Endothelial cell of umbilical vein (primary cell): ENCODE data around the gene GDPGP1. TPM values are rescaled to one million over a fixed set of nuclear protein-coding genes. Genes with fewer than 3 reads are reported as not detected.
"Not testable (repeated sequence)": the region's sequence is repeated elsewhere in the genome, so short reads cannot be mapped to it uniquely, and the experiment has no call there.

Experiments
- BruUV-seq: library from RNA; stranded (reverse); fragments of 400-500 nt; replicated peaks from 2 replicates; lab custom pipeline; 2021; lab: Mats Ljungman, UMichigan
- CTCF ChIA-PET: fragments of 300-600, 350-600 bp; sonication (Branson Sonifier 250); formaldehyde crosslinking; loops from one replicate; lab custom pipeline; 2021; ENCODE audit warnings: antibody characterized with exemption, inconsistent platforms; lab: Charles Lee
- POLR2A ChIA-PET: fragments of 300-600, 350-600 bp; sonication (Branson Sonifier 250); formaldehyde crosslinking; loops from one replicate; lab custom pipeline; 2021; ENCODE audit warnings: antibody characterized with exemption, inconsistent platforms; lab: Charles Lee
- DNase-seq: peaks from one replicate; pipeline ENCODE4 v3.0.0-alpha.2; 2011; ENCODE audit warnings: low read depth, low spot score
- FAIRE-seq: peaks from 2 replicates; lab custom pipeline; 2011; peaks lifted over from hg19 to GRCh38; lab: Jason Lieb, UNC
- H2AFZ ChIP-seq: 2 replicates; pipeline ENCODE4 v1.6.0; 2012; ENCODE audit warnings: low read depth, low read length, control low read depth, inconsistent platforms
- H3K27ac ChIP-seq: 2 replicates; pipeline ENCODE4 v1.5.1; 2011; ENCODE audit warnings: low read depth, mild to moderate bottlenecking, control low read depth, low read length, moderate library complexity; ENCODE audit not compliant: insufficient read depth
- H3K27me3 ChIP-seq, 2 experiments: 2 replicates each; pipeline versions ENCODE4 v1.6.0 to v1.6.1; 2011; ENCODE audit warnings: low read length in 2 of 2, mixed read lengths in 1 of 2; ENCODE audit not compliant: control insufficient read depth in 2 of 2, insufficient read depth in 2 of 2
- H3K36me3 ChIP-seq, 2 experiments: 2 replicates in 1 of 2; 3 replicates in 1 of 2; pipeline ENCODE4 v1.5.1; 2011; ENCODE audit warnings: low read length in 2 of 2, mild to moderate bottlenecking in 1 of 2, moderate library complexity in 1 of 2; ENCODE audit not compliant: control insufficient read depth in 2 of 2, insufficient read depth in 2 of 2; ENCODE audit errors: extremely low read depth in 1 of 2
- H3K4me1 ChIP-seq: 3 replicates; pipeline ENCODE4 v1.5.1; 2011; ENCODE audit warnings: mild to moderate bottlenecking, low read length; ENCODE audit not compliant: control insufficient read depth, insufficient read depth; ENCODE audit errors: extremely low read depth
- H3K4me2 ChIP-seq: 2 replicates; pipeline ENCODE4 v1.6.1; 2011; ENCODE audit warnings: low read length, control low read depth, mixed read lengths; ENCODE audit not compliant: insufficient read depth
- H3K4me3 ChIP-seq, 3 experiments: fragments of 200-600 bp in 1 of 3; sonication (generic), shearing (Covaris generic) in 1 of 3; replicated peaks in 1 of 3; 2 replicates each; pipeline ENCODE4 v1.5.1; 2011 to 2016; ENCODE audit warnings: control low read depth in 3 of 3, low read length in 3 of 3, mild to moderate bottlenecking in 2 of 3, inconsistent platforms in 1 of 3, low read depth in 1 of 3, moderate library complexity in 1 of 3; ENCODE audit not compliant: insufficient read depth in 1 of 3
- H3K79me2 ChIP-seq: 2 replicates; pipeline ENCODE4 v1.6.0; 2012; ENCODE audit warnings: low read length, inconsistent platforms; ENCODE audit not compliant: control insufficient read depth, insufficient read depth
- H3K9ac ChIP-seq: replicated peaks from 2 replicates; pipeline ENCODE3; 2011; ENCODE audit warnings: low read length, control low read depth; ENCODE audit not compliant: insufficient read depth; ENCODE audit errors: extremely low read depth
- H3K9me1 ChIP-seq: replicated peaks from 3 replicates; pipeline ENCODE4 v1.6.0; 2011; ENCODE audit warnings: mild to moderate bottlenecking, low read length; ENCODE audit not compliant: control insufficient read depth, insufficient read depth; ENCODE audit errors: extremely low read depth
- H3K9me3 ChIP-seq: replicated peaks from 2 replicates; pipeline ENCODE4 v1.5.1; 2012; ENCODE audit warnings: low read length, inconsistent platforms; ENCODE audit not compliant: control insufficient read depth, insufficient read depth
- H4K20me1 ChIP-seq: replicated peaks from 2 replicates; pipeline ENCODE3; 2011; ENCODE audit warnings: mild to moderate bottlenecking, low read length; ENCODE audit not compliant: control insufficient read depth, insufficient read depth; ENCODE audit errors: extremely low read depth
- CTCF ChIP-seq, 2 donors: IDR thresholded peaks; 1 replicate in 1 of 2; 2 replicates in 1 of 2; pipeline ENCODE4 v1.5.1; 2011; ENCODE audit warnings: low read length in 2 of 2, mild to moderate bottlenecking in 2 of 2, moderate library complexity in 2 of 2, control low read depth in 1 of 2, inconsistent platforms in 1 of 2, low read depth in 1 of 2; ENCODE audit not compliant: insufficient read depth in 1 of 2; ENCODE audit errors: extremely low read depth in 1 of 2
- EZH2 ChIP-seq: IDR thresholded peaks from 2 replicates; pipeline ENCODE4 v1.6.1; 2012; ENCODE audit warnings: borderline replicate concordance, low read depth, mild to moderate bottlenecking, moderate library complexity, low read length, inconsistent platforms; ENCODE audit not compliant: severe bottlenecking
- FOS ChIP-seq: IDR thresholded peaks from 2 replicates; pipeline ENCODE4 v1.6.1; 2011; ENCODE audit warnings: mild to moderate bottlenecking, low read length, moderate library complexity, borderline replicate concordance; ENCODE audit not compliant: insufficient read depth
- GATA2 ChIP-seq: IDR thresholded peaks from 2 replicates; pipeline ENCODE4 v1.7.0; 2011; ENCODE audit warnings: low read depth, mild to moderate bottlenecking, moderate library complexity, mixed read lengths, low read length; ENCODE audit not compliant: insufficient read length, insufficient read depth
- JUN ChIP-seq: IDR thresholded peaks from 2 replicates; pipeline ENCODE4 v1.6.1; 2011; ENCODE audit warnings: borderline replicate concordance, low read depth; ENCODE audit not compliant: insufficient read length, insufficient read depth
- MYC ChIP-seq: IDR thresholded peaks from one replicate; pipeline ENCODE4 v1.6.1; 2011; ENCODE audit warnings: mild to moderate bottlenecking, low read depth, low read length
- POLR2A ChIP-seq: IDR thresholded peaks from 2 replicates; pipeline ENCODE4 v1.6.1; 2012; ENCODE audit warnings: low read depth, mild to moderate bottlenecking, control low read depth, low read length
- POLR2AphosphoS5 ChIP-seq: IDR thresholded peaks from 2 replicates; pipeline ENCODE4 v1.6.1; 2012; ENCODE audit warnings: low read depth, mild to moderate bottlenecking, control low read depth, low read length, moderate library complexity; ENCODE audit not compliant: insufficient read depth
- dilution Hi-C: fragments of 300-500 bp; cut with MboI; formaldehyde crosslinking; loops from one replicate; pipeline ENCODE4 v1.15.0; 2019; ENCODE audit warnings: low sequenced_read_pairs; ENCODE audit not compliant: extremely low pct_ligation_motif_present
- intact Hi-C: fragments of 100-400 bp; cut with micrococcal nuclease; formaldehyde crosslinking; loops from one replicate; pipeline ENCODE4 v1.10.0; 2022
- polyA plus RNA-seq, 4 experiments: library from polyadenylated mRNA; depleted of rRNA in 3 of 4; stranded (reverse) in 3 of 4; unstranded in 1 of 4; fragments of >200 nt; gene quantifications; 2 replicates each; pipeline versions ENCODE4 v1.2.1 to v1.2.3, GENCODE V29; 2011 to 2012; ENCODE audit warnings: missing spikeins in 1 of 4
- total RNA-seq: library from RNA; stranded (reverse); gene quantifications from 2 replicates; pipeline ENCODE4 v1.2.3, GENCODE V29; 2021
- TF ChIP-seq, protein P1 (sequence below): IDR thresholded peaks from 2 replicates; pipeline ENCODE4 v1.6.1; 2011; ENCODE audit not compliant: insufficient read depth, insufficient read length

Gene GDPGP1
- total and polyA plus RNA-seq, 2 donors (not counting 3 experiments of a cell fraction or from before 2014, with no cell fraction given), result 4.8 to 7.2 TPM

DNA sequence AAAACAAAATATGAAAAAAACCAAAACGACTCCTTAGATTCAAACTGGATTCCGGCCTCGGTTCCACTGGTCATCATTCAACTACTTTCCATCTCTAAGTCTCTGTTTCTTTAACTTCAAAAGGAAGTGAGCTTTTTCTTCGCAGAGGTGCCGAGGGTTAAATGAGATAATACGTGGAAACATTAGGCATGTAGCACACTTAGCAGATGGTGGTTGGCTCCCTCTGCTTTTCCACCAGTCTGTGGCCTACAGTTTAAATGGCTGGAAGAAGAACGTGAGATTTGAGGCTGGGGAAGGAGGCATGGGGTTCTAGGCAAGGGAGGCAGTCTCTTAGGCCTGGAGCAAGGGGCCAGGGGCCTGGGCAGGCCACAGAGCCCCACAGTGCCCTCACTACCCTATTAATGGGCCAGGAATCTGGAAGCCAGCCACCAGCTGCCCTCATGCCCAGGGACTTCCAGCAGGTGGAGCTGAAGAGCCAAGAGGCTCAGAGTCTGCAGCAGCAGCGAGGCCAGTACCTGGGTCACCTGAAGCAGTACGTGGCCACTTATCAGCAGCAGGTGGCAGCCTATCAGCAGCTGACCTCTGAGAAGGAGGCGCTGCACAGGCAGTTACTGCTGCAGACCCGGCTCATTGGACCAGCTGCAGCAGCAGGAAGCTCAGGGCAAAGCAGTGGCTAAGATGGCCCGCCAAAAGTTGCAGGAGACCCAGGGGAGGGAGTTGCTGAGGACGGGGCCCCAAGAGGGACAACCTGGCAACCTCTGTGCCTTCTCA lies 59.2 kb downstream of the GDPGP1 start:
- intact Hi-C loops, result loop anchor here (1.0 kb wide), 1 partner anchor 189 kb away; no protein-coding TSS in a partner anchor
- H3K79me2 ChIP-seq, H3K9ac ChIP-seq, H2AFZ ChIP-seq, dilution Hi-C loops, H3K36me3 ChIP-seq, H3K9me1 ChIP-seq, H3K4me1 ChIP-seq, H3K4me3 ChIP-seq, H4K20me1 ChIP-seq, H3K9me3 ChIP-seq, BruUV-seq, H3K27ac ChIP-seq, H3K27me3 ChIP-seq, H3K4me2 ChIP-seq: not testable (repeated sequence)
- POLR2A ChIA-PET, result interaction anchor here (0.6 to 0.7 kb wide), 2 partner anchors 21 to 150 kb away, joined by 4 to 5 read pairs; no protein-coding TSS in a partner anchor
- FAIRE-seq (peak; percentile 83), DNase-seq (peak; percentile 57)
- TF ChIP-seq CTCF (IDR thresholded peaks at IDR 0.05; ENCODE audit: extremely low read depth in 1 of 2, insufficient read depth in 1 of 2, low read depth in 1 of 2, low read length in 2 of 2), result peak; percentile 58 to 87
- CTCF ChIA-PET, result interaction anchor here (0.6 to 3.4 kb wide), 24 partner anchors 8 to 593 kb away, joined by 3 to 30 read pairs (median 4); partner anchors contain the start of gene ZNF774

DNA sequence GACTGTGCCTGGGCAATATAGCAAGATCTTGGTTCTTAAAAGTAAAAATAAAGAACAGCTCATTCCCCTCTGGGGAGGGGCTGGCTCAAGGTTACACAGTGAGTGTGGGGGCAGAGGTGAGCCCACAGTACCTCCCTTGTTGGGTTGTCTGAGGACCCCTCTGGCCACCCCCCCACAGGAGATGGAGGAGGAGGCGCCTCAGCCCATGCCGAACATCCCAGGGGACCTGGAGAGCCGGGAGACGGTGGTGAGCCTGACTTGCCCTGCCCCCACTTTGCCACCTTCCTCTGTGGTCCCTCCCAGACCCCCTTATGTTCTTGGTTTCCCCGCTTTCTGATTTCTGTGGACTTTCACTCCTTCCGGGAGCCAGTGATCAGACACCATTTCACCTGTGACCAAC lies 60.1 kb downstream of the GDPGP1 start:
- H3K9me3 ChIP-seq, result no peaks in the 10 kb centered on the region
- dilution Hi-C loops, result no loop called here
- intact Hi-C loops, result no loop called here
- H3K4me2 ChIP-seq, result no peak overlapping the region
- no peaks in the 10 kb centered on the region for H4K20me1 ChIP-seq
- no peak overlapping the region for H2AFZ ChIP-seq
- H3K9me1 ChIP-seq, result no peaks in the 10 kb centered on the region
- ChIA-PET POLR2A (interaction anchor here (0.6 kb wide), 1 partner anchor 151 kb away, joined by 4 read pairs; no protein-coding TSS in a partner anchor), CTCF (interaction anchor here (0.6 to 3.4 kb wide), 12 partner anchors 7 to 592 kb away, joined by 3 to 30 read pairs (median 4); partner anchors contain the start of gene ZNF774)
- no peak overlapping the region for H3K9ac ChIP-seq
- BruUV-seq, result no TSS peak
- H3K27me3 ChIP-seq, result peaks cover 0 to 1% of the 10 kb centered on the region in 2 experiments
- no peak for FAIRE-seq
- TF ChIP-seq JUN (no peak), POLR2AphosphoS5 (no peak), GATA2 (no peak), MYC (no peak), POLR2A (no peak), FOS (no peak), CTCF (IDR thresholded peaks at IDR 0.05; ENCODE audit: extremely low read depth in 1 of 2, insufficient read depth in 1 of 2, low read depth in 1 of 2, low read length in 2 of 2) (no peak), EZH2 (no peak)
- TF ChIP-seq, protein P1, sequence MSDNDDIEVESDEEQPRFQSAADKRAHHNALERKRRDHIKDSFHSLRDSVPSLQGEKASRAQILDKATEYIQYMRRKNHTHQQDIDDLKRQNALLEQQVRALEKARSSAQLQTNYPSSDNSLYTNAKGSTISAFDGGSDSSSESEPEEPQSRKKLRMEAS, result no peak
- H3K4me1 ChIP-seq, result no peaks in the 10 kb centered on the region
- H3K79me2 ChIP-seq, result no peaks in the 10 kb centered on the region
- no peak for DNase-seq
- no peak overlapping the region for H3K4me3 ChIP-seq
- no peaks in the 10 kb centered on the region for H3K36me3 ChIP-seq
- H3K27ac ChIP-seq, result no peak overlapping the region
